ENCODE data around the gene GLB1L.

Gene GLB1L

DNA sequence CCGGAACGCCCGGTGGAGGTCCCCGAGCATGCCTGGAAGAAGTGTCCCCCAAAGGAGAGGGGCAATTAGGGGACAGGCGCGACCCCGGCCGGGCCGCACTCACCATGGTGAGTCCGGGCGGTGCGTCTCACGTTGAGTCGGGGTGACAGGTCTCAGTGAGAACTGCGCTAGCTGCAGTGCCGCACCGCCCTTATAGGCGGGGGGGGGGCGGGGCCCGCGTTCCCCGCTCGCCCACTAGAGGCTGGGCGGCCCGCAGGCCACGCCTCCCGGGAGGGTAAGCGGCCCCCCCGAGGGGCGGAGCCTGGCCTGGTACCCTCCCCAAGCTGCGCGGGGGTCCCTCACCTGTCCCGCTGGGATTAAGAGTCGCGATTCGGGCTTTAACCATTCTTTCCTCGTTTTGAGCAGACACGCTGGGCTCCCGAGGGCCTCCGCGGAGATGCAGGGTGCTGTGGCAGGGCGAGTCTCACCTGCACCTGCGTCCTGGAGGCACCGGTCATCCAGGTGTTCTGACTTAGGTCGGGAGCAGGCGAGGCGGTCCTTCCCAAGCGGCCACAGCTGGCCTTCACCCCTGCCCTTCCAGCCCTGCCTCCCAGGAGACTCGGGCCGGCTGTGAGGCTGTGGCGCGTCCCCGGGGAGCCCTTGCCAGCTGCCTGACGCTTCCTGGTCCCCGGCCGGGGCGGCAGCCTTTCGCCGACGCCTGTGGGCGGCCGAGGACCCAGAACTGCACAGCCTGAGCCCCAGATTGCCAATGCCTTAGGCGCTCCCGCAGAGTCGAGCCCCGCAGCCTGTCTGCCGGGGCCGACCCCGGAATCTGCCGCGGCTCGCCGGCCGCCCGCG is 8.7 kb upstream of the GLB1L start, which contains the start of gene TUBA4A:
TUBA4A (minus strand) TSS at position 166 of the 837 bp plus-strand sequence; CDS start at position 106, 60 bp downstream.
- peaks cover 66% of the 10 kb centered on the region for H3K27me3 ChIP-seq (ENCODE audit: control insufficient read depth, insufficient read depth, low read length, poor library complexity, severe bottlenecking)
- peaks cover 14% of the 10 kb centered on the region for H3K4me1 ChIP-seq (ENCODE audit: control insufficient read depth, insufficient read depth, low read length)
- H3K4me3 ChIP-seq (ENCODE audit: insufficient read depth, low read depth, low read length), result peak within 1 kb of the TSS; percentile 20
- H3K9me3 ChIP-seq (ENCODE audit: control insufficient read depth, low read length), result no peaks in the 10 kb centered on the region
- no peak within 1 kb of the TSS for H3K27ac ChIP-seq (ENCODE audit: insufficient read depth, low read depth, low read length, poor library complexity, severe bottlenecking)
- no peaks in the 10 kb centered on the region for H3K36me3 ChIP-seq (ENCODE audit: control insufficient read depth, insufficient read depth, low read length)
- WGBS, 2 experiments, result 1 to 2% methylated on average over 76 of the region's 76 CpGs

DNA sequence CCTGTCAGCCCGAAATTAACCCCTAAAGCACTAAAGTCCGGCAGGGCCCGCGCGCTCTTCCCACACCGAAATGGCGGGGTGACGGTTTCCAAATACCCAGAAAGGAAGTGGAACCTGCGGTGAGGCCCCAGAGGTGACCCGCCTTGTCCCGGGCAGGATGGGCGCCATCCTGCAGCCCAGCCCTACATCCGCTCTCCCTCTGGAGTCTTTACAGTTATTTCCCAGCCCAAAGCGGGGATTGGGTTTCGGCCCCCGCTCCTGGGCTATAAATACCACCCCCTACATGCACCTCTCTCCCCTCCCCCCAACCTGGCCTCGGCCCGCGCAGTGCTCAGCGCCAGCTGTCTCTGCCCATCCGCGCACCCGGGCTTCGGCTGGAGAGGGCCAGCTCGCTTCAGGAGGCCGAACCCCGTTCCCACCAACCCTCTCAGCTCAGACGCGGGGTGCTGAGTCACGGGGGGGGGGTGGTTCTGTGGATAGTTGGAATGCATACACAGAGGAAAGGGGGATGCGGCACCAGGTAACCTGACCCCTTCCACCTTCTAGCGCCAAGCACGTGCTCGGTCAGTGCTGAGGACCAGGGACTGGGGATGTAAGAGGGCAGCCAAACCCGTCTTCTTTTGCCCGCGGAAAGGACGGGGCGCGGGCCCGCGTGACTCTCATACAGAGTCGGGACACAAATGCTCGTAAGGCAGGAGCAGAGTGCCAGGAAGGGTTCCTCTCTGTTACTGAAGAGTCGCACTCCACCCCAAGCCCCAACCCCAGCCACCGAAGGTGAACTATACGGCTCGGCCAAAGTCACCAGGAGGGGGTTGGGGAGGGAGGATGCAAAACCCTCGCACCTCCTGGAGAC is 7.9 kb upstream of the GLB1L start, which contains the start of gene TUBA4B:
TUBA4B (plus strand) TSS at position 344 of the 853 bp plus-strand sequence; CDS start at position 509, 165 bp downstream.
- Histone ChIP-seq H3K9me3 (ENCODE audit: control insufficient read depth, low read length) (no peaks in the 10 kb centered on the region), H3K27ac (ENCODE audit: insufficient read depth, low read depth, low read length, poor library complexity, severe bottlenecking) (no peak within 1 kb of the TSS), H3K27me3 (ENCODE audit: control insufficient read depth, insufficient read depth, low read length, poor library complexity, severe bottlenecking) (peaks cover 62% of the 10 kb centered on the region), H3K36me3 (ENCODE audit: control insufficient read depth, insufficient read depth, low read length) (no peaks in the 10 kb centered on the region), H3K4me3 (ENCODE audit: insufficient read depth, low read depth, low read length) (peak within 1 kb of the TSS; percentile 20), H3K4me1 (ENCODE audit: control insufficient read depth, insufficient read depth, low read length) (peaks cover 14% of the 10 kb centered on the region)
- WGBS, 2 experiments, result 1 to 2% methylated on average over 49 of the region's 49 CpGs

DNA sequence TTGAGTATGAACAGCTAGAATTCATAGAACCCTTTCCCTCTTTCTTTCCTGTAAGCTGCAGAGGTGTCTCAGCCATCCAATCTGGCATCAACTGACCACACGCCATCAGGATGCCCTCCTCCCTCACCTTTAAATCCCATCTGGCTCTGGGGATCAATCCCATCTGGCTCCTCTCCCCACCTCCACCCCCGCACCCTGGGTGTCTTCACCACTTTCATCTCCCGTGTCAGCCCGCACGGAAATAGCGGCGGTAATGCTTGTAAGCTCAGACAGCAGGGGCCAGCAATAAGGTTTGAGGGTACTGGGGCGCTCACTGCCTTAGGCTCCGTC is 7.3 kb upstream of the GLB1L start:
- Histone ChIP-seq H3K9me3 (ENCODE audit: control insufficient read depth, low read length) (no peaks in the 10 kb centered on the region), H3K27ac (ENCODE audit: insufficient read depth, low read depth, low read length, poor library complexity, severe bottlenecking) (no peak overlapping the region), H3K27me3 (ENCODE audit: control insufficient read depth, insufficient read depth, low read length, poor library complexity, severe bottlenecking) (peaks cover 62% of the 10 kb centered on the region), H3K4me3 (ENCODE audit: insufficient read depth, low read depth, low read length) (no peak overlapping the region), H3K4me1 (ENCODE audit: control insufficient read depth, insufficient read depth, low read length) (peaks cover 14% of the 10 kb centered on the region), H3K36me3 (ENCODE audit: control insufficient read depth, insufficient read depth, low read length) (no peaks in the 10 kb centered on the region)
- 7% methylated on average over 9 of the region's 9 CpGs for WGBS, 2 experiments

DNA sequence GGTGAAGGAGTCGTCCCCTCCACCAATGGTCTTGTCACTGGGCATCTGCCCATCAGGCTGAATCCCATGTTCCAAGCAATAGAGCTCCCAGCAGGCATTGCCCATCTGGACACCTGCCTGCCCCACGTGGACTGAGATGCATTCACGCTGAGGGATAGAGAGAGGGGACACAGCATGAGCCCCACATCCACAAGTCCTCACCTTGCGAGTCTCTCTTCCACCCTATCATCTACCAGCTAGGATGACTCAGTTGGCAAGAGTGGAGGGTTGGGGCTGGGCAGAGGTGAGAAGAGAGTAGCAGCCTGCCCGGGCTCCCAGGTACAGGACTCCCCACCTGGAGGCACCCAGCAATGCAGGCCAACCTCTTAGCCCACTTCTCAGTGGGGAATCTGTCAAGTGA is 6.8 kb upstream of the GLB1L start:
- Histone ChIP-seq H3K4me1 (ENCODE audit: control insufficient read depth, insufficient read depth, low read length) (peaks cover 14% of the 10 kb centered on the region), H3K27me3 (ENCODE audit: control insufficient read depth, insufficient read depth, low read length, poor library complexity, severe bottlenecking) (peaks cover 62% of the 10 kb centered on the region)

DNA sequence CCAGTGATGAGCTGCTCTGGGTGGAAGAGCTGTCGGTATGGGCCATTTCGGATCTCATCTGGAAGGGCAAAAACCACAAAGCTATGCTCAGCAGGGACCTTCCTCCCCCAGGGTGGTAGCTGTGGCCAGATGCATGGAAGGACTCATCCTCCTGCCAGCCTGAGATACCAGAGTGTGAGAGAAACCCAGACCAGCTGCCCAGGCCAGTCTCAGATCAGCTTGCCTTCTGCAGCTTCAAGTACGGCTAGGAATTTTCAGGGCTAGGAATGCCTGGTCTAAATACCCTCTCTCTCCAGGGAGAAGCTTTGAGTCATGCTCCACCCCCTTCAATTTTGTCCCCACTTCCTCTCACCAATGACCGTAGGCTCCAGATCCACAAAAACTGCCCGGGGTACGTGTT is 6.4 kb upstream of the GLB1L start:
- Histone ChIP-seq H3K27me3 (ENCODE audit: control insufficient read depth, insufficient read depth, low read length, poor library complexity, severe bottlenecking) (peaks cover 59% of the 10 kb centered on the region), H3K36me3 (ENCODE audit: control insufficient read depth, insufficient read depth, low read length) (peaks cover 5% of the 10 kb centered on the region), H3K4me3 (ENCODE audit: insufficient read depth, low read depth, low read length) (no peak overlapping the region), H3K27ac (ENCODE audit: insufficient read depth, low read depth, low read length, poor library complexity, severe bottlenecking) (no peak overlapping the region), H3K4me1 (ENCODE audit: control insufficient read depth, insufficient read depth, low read length) (peaks cover 14% of the 10 kb centered on the region), H3K9me3 (ENCODE audit: control insufficient read depth, low read length) (no peaks in the 10 kb centered on the region)
- 84 to 86% methylated on average over 6 of the region's 6 CpGs for WGBS, 2 experiments

More for the DNA sequence above, 6.8 kb upstream of the GLB1L start:
- 60 to 62% methylated on average over 4 to 5 of the region's 5 CpGs for WGBS, 2 experiments
- no peak overlapping the region for H3K27ac ChIP-seq (ENCODE audit: insufficient read depth, low read depth, low read length, poor library complexity, severe bottlenecking)
- H3K9me3 ChIP-seq (ENCODE audit: control insufficient read depth, low read length), result no peaks in the 10 kb centered on the region
- H3K4me3 ChIP-seq (ENCODE audit: insufficient read depth, low read depth, low read length), result no peak overlapping the region
- H3K36me3 ChIP-seq (ENCODE audit: control insufficient read depth, insufficient read depth, low read length), result peaks cover 2% of the 10 kb centered on the region

DNA sequence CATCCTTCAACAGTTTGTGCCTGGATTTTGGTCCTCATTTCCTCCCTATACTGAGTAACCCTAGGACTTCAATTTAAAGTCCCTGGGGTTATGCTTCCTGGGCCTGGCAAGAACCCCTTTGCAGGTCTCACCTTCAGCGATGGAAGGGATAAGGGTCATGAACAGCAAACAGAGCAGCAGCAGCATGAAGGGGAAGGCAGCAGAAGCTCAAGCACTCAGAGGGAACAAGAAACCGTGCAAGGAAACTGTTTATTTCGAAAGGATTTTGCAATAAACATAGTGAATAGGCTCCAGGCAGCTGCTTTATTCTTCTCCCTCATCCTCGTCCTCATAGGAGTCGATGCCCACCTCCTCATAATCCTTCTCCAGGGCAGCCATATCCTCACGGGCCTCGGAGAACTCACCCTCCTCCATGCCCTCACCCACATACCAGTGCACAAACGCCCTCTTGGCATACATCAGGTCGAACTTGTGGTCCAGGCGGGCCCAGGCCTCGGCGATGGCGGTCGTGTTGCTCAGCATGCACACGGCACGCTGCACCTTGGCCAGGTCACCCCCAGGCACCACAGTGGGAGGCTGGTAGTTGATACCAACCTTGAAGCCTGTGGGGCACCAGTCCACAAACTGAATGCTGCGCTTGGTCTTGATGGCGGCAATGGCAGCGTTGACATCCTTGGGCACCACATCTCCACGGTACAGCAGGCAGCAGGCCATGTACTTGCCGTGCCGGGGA is 5.0 kb upstream of the GLB1L start:
- H3K27ac ChIP-seq (ENCODE audit: insufficient read depth, low read depth, low read length, poor library complexity, severe bottlenecking), result no peak overlapping the region
- H3K9me3 ChIP-seq (ENCODE audit: control insufficient read depth, low read length), result no peaks in the 10 kb centered on the region
- 92 to 93% methylated on average over 22 of the region's 22 CpGs for WGBS, 2 experiments
- no peak overlapping the region for H3K4me3 ChIP-seq (ENCODE audit: insufficient read depth, low read depth, low read length)
- H3K27me3 ChIP-seq (ENCODE audit: control insufficient read depth, insufficient read depth, low read length, poor library complexity, severe bottlenecking), result peaks cover 44% of the 10 kb centered on the region
- peaks cover 23% of the 10 kb centered on the region for H3K4me1 ChIP-seq (ENCODE audit: control insufficient read depth, insufficient read depth, low read length)
- peaks cover 5% of the 10 kb centered on the region for H3K36me3 ChIP-seq (ENCODE audit: control insufficient read depth, insufficient read depth, low read length)

DNA sequence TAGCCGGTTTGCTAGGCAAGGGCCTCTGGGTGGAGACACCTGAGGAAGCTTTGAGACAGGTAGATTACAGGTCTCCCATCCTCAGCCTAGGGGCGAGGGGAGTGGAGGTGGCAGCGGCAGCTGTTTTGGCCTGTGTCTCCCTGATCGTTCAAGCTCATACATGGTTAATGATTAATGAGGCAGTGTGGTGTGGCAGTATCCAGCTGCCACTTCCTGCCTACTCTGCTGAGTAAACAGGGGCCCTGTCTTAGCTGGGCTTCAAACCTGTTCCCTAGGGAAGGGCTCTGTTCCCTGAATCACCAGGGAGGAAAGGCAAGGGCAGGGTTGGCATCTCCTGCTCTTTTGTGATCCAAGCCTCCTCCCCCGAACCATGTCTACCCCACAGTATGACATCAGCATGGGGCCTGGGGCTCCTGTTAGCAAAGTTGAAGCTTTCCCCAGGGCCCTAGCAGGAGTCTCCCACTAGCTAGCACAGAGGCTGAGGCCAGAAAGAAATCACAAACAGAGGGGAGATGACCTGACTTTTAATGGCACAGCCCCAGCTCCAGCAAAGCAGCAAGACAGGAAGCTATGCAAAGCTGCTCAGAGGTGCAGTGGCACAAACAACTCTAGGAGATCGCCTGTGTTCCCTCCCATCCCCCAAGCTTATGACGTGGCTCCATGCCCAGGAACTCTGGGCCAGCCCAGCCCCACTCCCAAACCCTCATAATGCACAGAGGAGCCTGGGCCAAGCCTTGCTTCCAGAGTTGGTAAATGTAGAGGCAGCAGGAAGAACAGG is 4.1 kb upstream of the GLB1L start:
- Histone ChIP-seq H3K27ac (ENCODE audit: insufficient read depth, low read depth, low read length, poor library complexity, severe bottlenecking) (no peak overlapping the region), H3K4me3 (ENCODE audit: insufficient read depth, low read depth, low read length) (no peak overlapping the region), H3K9me3 (ENCODE audit: control insufficient read depth, low read length) (no peaks in the 10 kb centered on the region), H3K4me1 (ENCODE audit: control insufficient read depth, insufficient read depth, low read length) (peaks cover 23% of the 10 kb centered on the region), H3K27me3 (ENCODE audit: control insufficient read depth, insufficient read depth, low read length, poor library complexity, severe bottlenecking) (peaks cover 36% of the 10 kb centered on the region), H3K36me3 (ENCODE audit: control insufficient read depth, insufficient read depth, low read length) (peaks cover 5% of the 10 kb centered on the region)
- 65 to 72% methylated on average over 7 of the region's 7 CpGs for WGBS, 2 experiments

DNA sequence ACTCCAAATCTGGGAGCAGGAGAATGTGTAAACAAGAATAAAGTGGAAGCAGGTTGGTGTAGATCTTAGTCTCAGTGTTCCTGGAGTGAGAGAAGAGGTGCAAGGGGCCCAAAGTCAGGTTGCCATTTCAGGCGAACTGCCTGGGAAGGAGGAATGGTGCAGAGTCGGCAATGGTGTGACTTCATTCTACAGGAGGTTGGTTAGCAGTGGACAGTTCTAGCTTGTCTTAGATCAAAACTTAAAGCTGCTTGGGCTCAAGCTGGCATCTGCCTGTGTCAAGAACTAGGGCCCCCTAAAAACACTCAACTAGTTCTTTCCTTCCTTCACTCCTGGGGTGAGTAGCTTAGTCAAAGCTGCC is 3.6 kb upstream of the GLB1L start:
- no peak overlapping the region for H3K27ac ChIP-seq (ENCODE audit: insufficient read depth, low read depth, low read length, poor library complexity, severe bottlenecking)
- H3K9me3 ChIP-seq (ENCODE audit: control insufficient read depth, low read length), result no peaks in the 10 kb centered on the region
- peaks cover 5% of the 10 kb centered on the region for H3K36me3 ChIP-seq (ENCODE audit: control insufficient read depth, insufficient read depth, low read length)
- H3K27me3 ChIP-seq (ENCODE audit: control insufficient read depth, insufficient read depth, low read length, poor library complexity, severe bottlenecking), result peaks cover 30% of the 10 kb centered on the region
- WGBS, 2 experiments, result 89 to 97% methylated on average over 2 of the region's 2 CpGs
- H3K4me3 ChIP-seq (ENCODE audit: insufficient read depth, low read depth, low read length), result no peak overlapping the region
- peaks cover 23% of the 10 kb centered on the region for H3K4me1 ChIP-seq (ENCODE audit: control insufficient read depth, insufficient read depth, low read length)
